Stomach smooth muscle (tissue), 2 donors: Measurements from ENCODE around the gene HACD1.
"Not testable (repeated sequence)": the region's sequence is repeated elsewhere in the genome, so short reads cannot be mapped to it uniquely, and the experiment has no call there.

Experiments
- H3K27ac ChIP-seq: one replicate; pipeline ENCODE4 v1.7.0; 2013; ENCODE audit warnings: mild to moderate bottlenecking, low read length, inconsistent platforms
- H3K27me3 ChIP-seq, 2 donors: one replicate each; pipeline ENCODE4 v1.7.0; 2013; ENCODE audit warnings: low read length in 2 of 2; ENCODE audit not compliant: insufficient read depth in 2 of 2, control insufficient read depth in 1 of 2
- H3K36me3 ChIP-seq, 2 donors: one replicate each; pipeline ENCODE4 v1.7.0; 2013; ENCODE audit warnings: low read length in 2 of 2; ENCODE audit not compliant: control insufficient read depth in 2 of 2, insufficient read depth in 2 of 2
- H3K4me1 ChIP-seq: one replicate; pipeline ENCODE4 v1.7.0; 2013; ENCODE audit warnings: low read length; ENCODE audit not compliant: control insufficient read depth, insufficient read depth
- H3K4me3 ChIP-seq, 2 donors: one replicate each; pipeline ENCODE4 v1.7.0; 2013; ENCODE audit warnings: low read length in 2 of 2
- H3K9ac ChIP-seq, 2 donors: one replicate each; pipeline ENCODE4 v1.7.0; 2013; ENCODE audit warnings: low read length in 2 of 2, mild to moderate bottlenecking in 1 of 2
- H3K9me3 ChIP-seq, 2 donors: one replicate each; pipeline ENCODE4 v1.7.0; 2013; ENCODE audit warnings: low read length in 2 of 2; ENCODE audit not compliant: control insufficient read depth in 2 of 2
- donor health status: healthy.
- donor health status: Pancreatic carcinoma.

The HACD1 gene

GRCh38 chr10:17643339-17643754 is 26.2 kb upstream of the HACD1 start:
- H3K4me1 ChIP-seq: peaks cover 6% of the 10 kb centered on the region

GRCh38 chr10:17640331-17640816 is 23.2 kb upstream of the HACD1 start:
- H3K36me3 ChIP-seq: no peaks in the 10 kb centered on the region
- no peak overlapping the region for H3K4me3 ChIP-seq
- no peaks in the 10 kb centered on the region for H3K9me3 ChIP-seq
- H3K27me3 ChIP-seq: no peaks in the 10 kb centered on the region
- H3K9ac ChIP-seq: no peak overlapping the region
- peaks cover 3% of the 10 kb centered on the region for H3K4me1 ChIP-seq
- H3K27ac ChIP-seq: no peak overlapping the region

More at GRCh38 chr10:17643339-17643754, 26.2 kb upstream of the HACD1 start:
- no peaks in the 10 kb centered on the region for H3K9me3 ChIP-seq
- H3K9ac ChIP-seq: peak overlapping the region; percentile 95 to 99
- no peaks in the 10 kb centered on the region for H3K27me3 ChIP-seq
- peak overlapping the region; percentile 98 for H3K27ac ChIP-seq
- H3K4me3 ChIP-seq: peak overlapping the region; percentile 97 to 100
- H3K36me3 ChIP-seq: no peaks in the 10 kb centered on the region

GRCh38 chr10:17637869-17638268 is 20.7 kb upstream of the HACD1 start:
- H3K4me3 ChIP-seq: no peak overlapping the region
- no peaks in the 10 kb centered on the region for H3K27me3 ChIP-seq
- no peaks in the 10 kb centered on the region for H3K36me3 ChIP-seq
- H3K27ac ChIP-seq: no peak overlapping the region
- no peaks in the 10 kb centered on the region for H3K4me1 ChIP-seq
- no peaks in the 10 kb centered on the region for H3K9me3 ChIP-seq
- no peak overlapping the region for H3K9ac ChIP-seq

DNA sequence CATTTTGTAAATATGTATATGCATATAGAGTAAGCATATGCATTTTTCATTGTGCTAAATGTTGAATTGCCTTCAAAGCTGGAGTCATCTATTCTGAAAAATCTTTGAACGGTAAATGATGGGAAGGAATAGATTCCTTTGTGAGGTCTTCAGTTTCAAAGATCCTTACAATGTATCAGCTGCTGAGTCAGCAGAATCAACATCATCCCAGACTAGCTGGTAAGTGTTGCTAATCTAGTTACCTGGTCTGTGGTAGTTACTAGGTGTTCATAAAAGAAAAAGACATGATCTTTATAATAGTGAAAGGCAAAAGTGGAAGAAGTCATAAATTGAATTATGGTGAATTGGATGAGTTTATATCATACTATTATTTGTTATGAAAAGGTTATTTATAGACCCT is 16.2 kb upstream of the HACD1 start:
- H3K4me3 ChIP-seq: no peak overlapping the region
- H3K27me3 ChIP-seq: no peaks in the 10 kb centered on the region
- H3K4me1 ChIP-seq: no peaks in the 10 kb centered on the region
- H3K9me3 ChIP-seq: no peaks in the 10 kb centered on the region
- H3K36me3 ChIP-seq: no peaks in the 10 kb centered on the region
- H3K27ac ChIP-seq: no peak overlapping the region
- no peak overlapping the region for H3K9ac ChIP-seq

GRCh38 chr10:17632590-17632989 is 15.4 kb upstream of the HACD1 start:
- H3K27me3 ChIP-seq, H3K36me3 ChIP-seq, H3K4me3 ChIP-seq, H3K27ac ChIP-seq, H3K9me3 ChIP-seq, H3K9ac ChIP-seq, H3K4me1 ChIP-seq: not testable (repeated sequence)

DNA sequence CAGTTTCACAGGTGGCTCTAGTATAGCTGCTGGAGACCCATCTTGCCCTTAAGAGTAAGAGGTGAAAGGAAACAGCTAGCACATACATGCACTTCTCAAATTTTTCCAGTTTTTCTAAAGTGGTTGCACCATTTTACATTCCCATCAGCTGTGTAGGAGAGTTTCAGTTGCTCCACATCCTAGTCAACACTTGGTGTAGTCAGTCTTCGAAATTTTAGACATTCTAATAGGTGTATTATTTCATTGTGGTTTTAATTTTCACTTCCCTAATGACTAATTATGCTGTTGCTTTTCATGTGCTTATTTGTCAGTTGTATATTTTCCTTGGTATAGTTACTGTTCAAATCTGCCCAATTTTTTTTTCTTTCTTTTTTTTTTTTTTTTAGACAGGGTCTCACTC is 9.5 kb upstream of the HACD1 start:
- Histone ChIP-seq H3K4me3 (no peak overlapping the region), H3K9ac (no peak overlapping the region)

DNA sequence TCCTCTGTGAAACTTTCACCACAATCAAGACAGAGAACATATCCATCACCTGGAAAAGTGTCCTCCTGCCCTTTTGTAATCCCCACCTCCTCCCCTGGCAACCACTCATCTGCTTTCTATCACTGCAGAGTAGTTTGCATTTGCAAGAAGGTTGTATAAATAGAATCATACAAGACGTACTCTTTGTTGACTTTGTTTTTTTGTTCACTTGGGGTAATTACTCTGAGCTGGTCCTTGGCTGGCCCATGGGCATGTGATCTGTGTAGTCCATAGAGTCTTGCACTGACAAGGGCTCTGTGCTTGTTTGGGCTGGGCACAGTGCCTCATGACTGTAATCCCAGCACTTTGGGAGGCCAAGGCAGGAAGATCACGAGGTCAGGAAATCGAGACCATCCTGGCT is 7.8 kb upstream of the HACD1 start:
- H3K27me3 ChIP-seq: no peaks in the 10 kb centered on the region
- no peak overlapping the region for H3K27ac ChIP-seq
- no peak overlapping the region for H3K4me3 ChIP-seq
- no peaks in the 10 kb centered on the region for H3K4me1 ChIP-seq
- H3K36me3 ChIP-seq: no peaks in the 10 kb centered on the region
- H3K9me3 ChIP-seq: no peaks in the 10 kb centered on the region
- H3K9ac ChIP-seq: no peak overlapping the region

More for the DNA sequence above, 9.5 kb upstream of the HACD1 start:
- no peaks in the 10 kb centered on the region for H3K4me1 ChIP-seq
- no peaks in the 10 kb centered on the region for H3K27me3 ChIP-seq
- no peaks in the 10 kb centered on the region for H3K36me3 ChIP-seq
- no peak overlapping the region for H3K27ac ChIP-seq
- H3K9me3 ChIP-seq: no peaks in the 10 kb centered on the region

- peaks cover 6% of the 10 kb centered on the region for H3K4me1 ChIP-seq
- H3K27me3 ChIP-seq: no peaks in the 10 kb centered on the region
- no peak overlapping the region for H3K27ac ChIP-seq
- no peaks in the 10 kb centered on the region for H3K9me3 ChIP-seq
- no peaks in the 10 kb centered on the region for H3K36me3 ChIP-seq
- no peak overlapping the region for H3K4me3 ChIP-seq
- H3K9ac ChIP-seq: no peak overlapping the region
Measured at GRCh38 chr10:17622061-17622460, 4.9 kb upstream of the HACD1 start.

DNA sequence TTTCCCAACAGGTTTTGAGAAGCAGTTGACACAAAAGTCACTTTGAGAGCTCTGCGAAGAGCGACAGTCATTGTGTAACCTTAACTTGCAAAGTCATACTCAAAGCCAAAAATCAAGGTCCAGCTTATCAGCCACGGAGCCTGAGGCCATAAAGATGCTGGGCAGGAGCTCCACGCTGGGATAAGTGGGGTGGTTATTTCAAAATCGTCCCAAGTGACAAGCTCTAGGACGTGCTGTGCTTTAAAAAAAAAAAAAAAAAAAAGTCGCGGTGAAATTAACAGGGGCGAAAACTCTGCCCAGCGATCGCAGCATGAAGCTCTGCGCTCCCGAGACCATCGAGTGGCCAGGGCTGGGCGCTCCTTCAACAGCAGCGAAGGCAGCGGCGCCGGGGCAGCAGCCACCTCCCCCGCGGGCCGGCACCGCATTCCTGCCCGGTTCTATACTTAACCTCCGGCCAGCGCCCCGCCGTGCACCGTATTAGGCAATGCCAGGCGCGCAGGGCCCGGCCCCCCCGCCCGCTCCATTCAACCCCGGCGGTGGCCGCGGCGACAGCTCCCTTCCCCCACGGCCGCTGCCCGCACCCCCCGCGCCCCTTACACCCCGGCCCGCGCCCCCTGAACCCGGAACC is 657 bp downstream of the HACD1 start:
- Histone ChIP-seq H3K9me3 (no peaks in the 10 kb centered on the region), H3K36me3 (no peaks in the 10 kb centered on the region), H3K4me1 (peaks cover 14% of the 10 kb centered on the region), H3K4me3 (peak overlapping the region; percentile 76 to 81), H3K27me3 (no peaks in the 10 kb centered on the region), H3K9ac (peak overlapping the region; percentile 87), H3K27ac (peak overlapping the region; percentile 92)

DNA sequence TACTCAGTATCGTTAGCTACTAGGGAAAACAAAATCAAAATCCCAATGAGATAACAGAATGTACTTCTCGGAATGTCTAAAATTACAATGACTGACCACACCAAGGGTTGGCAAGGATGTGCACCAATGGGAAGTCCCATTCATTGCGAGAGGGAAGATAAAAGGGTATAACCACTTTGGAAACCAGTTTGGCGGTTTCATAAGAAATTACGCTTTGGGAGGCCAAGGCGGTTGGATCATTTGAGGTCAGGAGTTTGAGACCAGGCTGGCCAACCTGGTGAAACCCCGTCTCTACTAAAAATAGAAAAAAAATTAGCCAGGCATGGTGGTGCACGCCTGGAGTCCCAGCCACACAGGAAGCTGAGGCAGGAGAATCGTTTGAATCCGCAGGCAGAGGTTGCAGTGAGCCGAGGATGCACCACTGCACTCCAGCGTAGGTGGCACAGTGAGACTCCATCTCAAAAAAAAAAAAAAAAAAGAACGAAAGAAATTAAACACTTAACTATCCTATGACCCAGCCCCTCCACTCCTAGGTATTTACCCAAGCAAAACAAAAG is 7.6 kb downstream of the HACD1 start:
- Histone ChIP-seq H3K4me1 (peaks cover 5% of the 10 kb centered on the region), H3K9me3 (no peaks in the 10 kb centered on the region), H3K27me3 (no peaks in the 10 kb centered on the region), H3K9ac (no peak overlapping the region), H3K27ac (no peak overlapping the region), H3K4me3 (no peak overlapping the region), H3K36me3 (no peaks in the 10 kb centered on the region)

DNA sequence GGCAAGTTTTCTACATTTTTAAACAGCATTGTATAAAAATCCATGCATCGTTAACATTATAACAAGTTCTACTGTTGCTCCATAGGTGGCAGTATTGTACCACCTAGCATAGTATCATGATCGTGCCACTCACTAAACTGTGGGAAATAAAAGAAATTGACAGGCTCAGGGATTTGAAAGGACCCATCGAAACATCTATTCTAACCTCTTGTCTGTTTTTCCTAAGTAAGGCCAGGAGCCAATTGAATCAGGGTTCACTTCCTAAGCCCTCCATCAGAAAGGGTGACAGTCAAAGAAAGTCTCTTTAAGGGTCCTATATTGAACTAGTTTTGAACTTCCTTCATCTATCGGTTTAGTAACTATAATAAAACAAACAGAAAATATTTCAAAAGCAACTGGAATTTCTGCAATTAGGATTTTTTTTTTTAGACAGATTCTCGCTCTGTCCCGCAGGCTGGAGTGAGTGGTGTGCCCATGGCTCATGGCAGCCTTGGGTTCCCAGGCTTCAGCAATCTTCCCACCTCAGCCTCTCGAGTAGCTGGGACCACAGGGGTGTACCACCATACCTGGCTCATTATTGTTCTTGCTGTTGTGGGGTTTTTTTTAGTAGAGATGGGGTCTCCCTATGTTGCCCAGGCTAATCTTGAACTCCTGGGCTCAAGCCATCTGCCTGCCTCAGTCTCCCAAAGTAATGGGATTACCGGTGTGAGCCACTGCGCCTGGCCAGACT is 9.4 kb downstream of the HACD1 start:
- Histone ChIP-seq H3K27ac (no peak overlapping the region), H3K27me3 (no peaks in the 10 kb centered on the region), H3K9ac (no peak overlapping the region), H3K9me3 (no peaks in the 10 kb centered on the region), H3K4me3 (no peak overlapping the region), H3K36me3 (no peaks in the 10 kb centered on the region), H3K4me1 (no peaks in the 10 kb centered on the region)
